SH-SY5Y (cell line): ENCODE results near the gene PCDHGA4.

Source experiments
- GATA2 ChIP-seq: IDR thresholded peaks from 2 replicates; pipeline ENCODE4 v1.6.1; 2011; ENCODE audit warnings: mild to moderate bottlenecking, low read depth, low read length
- GATA3 ChIP-seq: IDR thresholded peaks from 2 replicates; pipeline ENCODE4 v1.6.1; 2011; ENCODE audit warnings: low read depth, mild to moderate bottlenecking, low read length, moderate library complexity

DNA sequence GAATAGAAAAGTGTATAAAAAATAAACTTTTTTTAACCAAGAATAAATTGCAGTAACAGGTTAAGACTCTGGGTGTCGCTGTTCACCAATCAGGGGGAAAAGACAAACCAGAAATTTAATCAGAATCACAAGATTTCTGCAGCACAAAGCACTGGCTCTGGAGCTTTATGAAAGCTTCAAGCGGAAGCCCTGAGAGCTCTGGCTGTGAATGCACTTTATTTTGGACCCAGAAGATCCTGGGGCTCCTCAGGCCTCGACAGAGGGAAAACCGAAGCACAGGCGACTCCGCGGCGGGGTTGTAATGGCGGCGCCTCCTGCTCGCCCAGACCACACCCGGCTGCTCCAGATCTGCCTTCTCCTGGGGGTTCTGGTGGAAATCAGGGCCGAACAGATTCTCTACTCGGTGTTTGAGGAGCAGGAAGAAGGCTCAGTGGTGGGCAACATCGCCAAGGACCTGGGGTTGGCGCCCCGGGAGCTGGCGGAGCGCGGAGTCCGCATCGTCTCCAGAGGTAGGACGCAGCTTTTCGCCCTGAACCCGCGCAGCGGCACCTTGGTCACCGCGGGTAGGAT lies at the start of gene PCDHGA4:
- TF ChIP-seq GATA2 (no peak), GATA3 (no peak)
